Right lobe of liver (tissue), 6 donors: Measurements from ENCODE around the gene CNIH2. TPM values are rescaled to one million over a fixed set of nuclear protein-coding genes. Genes with fewer than 3 reads are reported as not detected.

Source experiments
- ATAC-seq, 4 donors: fragments of 200-7000 bp; cut with Tn5 transposase; one replicate each; pipeline ENCODE4 v1.9.1; 2020; ENCODE audit warnings: mild to moderate bottlenecking in 4 of 4, moderate library complexity in 4 of 4
- DNase-seq, 3 donors: peaks; one replicate each; pipeline ENCODE4 v3.0.0-alpha.2; 2020
- H3K27ac ChIP-seq, 3 donors: fragments of 200-600 bp; one replicate each; pipeline ENCODE4 v1.8.0; 2022
- H3K27me3 ChIP-seq, 2 donors: fragments of 200-600 bp; one replicate each; pipeline ENCODE4 v1.8.0; 2022
- H3K36me3 ChIP-seq, 4 donors: fragments of 200-600 bp; sonication (generic) in 1 of 4; one replicate each; pipeline versions ENCODE4 v1.5.1 to v1.8.0; 2017 to 2022; ENCODE audit warnings: control low read depth in 1 of 4
- H3K4me1 ChIP-seq, 4 donors: fragments of 200-600 bp; sonication (generic) in 1 of 4; one replicate each; pipeline versions ENCODE4 v1.5.1 to v1.8.0; 2017 to 2022; ENCODE audit warnings: control low read depth in 1 of 4
- H3K4me3 ChIP-seq, 3 donors: fragments of 200-600 bp; one replicate each; pipeline ENCODE4 v1.8.0; 2022
- H3K9me3 ChIP-seq, 4 donors: fragments of 200-600 bp; sonication (generic) in 1 of 4; one replicate each; pipeline versions ENCODE4 v1.5.1 to v1.8.0; 2017 to 2022; ENCODE audit warnings: control low read depth in 1 of 4
- POLR2A ChIP-seq: fragments of 450-650 bp; IDR thresholded peaks from one replicate; pipeline ENCODE4 v1.6.1; 2017; ENCODE audit warnings: antibody characterized with exemption, mild to moderate bottlenecking
- WGBS: methylation state at CpG from one replicate; pipeline ENCODE4 v1.1.6; 2018; ENCODE audit warnings: low coverage, low lambda C conversion rate; ENCODE audit not compliant: insufficient coverage; ENCODE audit errors: missing lambda C conversion rate; 5-methylcytosine and 5-hydroxymethylcytosine counted together
- intact Hi-C, 2 donors: fragments of 100-400 bp; cut with DNase I; formaldehyde crosslinking; loops; one replicate each; pipeline versions ENCODE4 v1.11.2 to v1.14.1; 2022
- total RNA-seq, 6 experiments: library from RNA; depleted of rRNA in 2 of 6; stranded (reverse); fragments of >200 nt in 2 of 6; fragmentation: NEBNext Ultra II Directional in 3 of 6; extraction: Animal tissue kit (Norgen Biotek cat#: 25700) in 3 of 6; gene quantifications; one replicate each; pipeline versions ENCODE4 v1.1.0 to v1.2.4, GENCODE V29; 2016 to 2023
- TF ChIP-seq, protein P1 (sequence below), 4 donors: fragments of 200-600 bp in 3 of 4; fragments of 450-650 bp in 1 of 4; IDR thresholded peaks; one replicate each; pipeline versions ENCODE4 v1.5.1 to v1.8.0; 2016 to 2022; ENCODE audit warnings: antibody characterized with exemption in 4 of 4, mild to moderate bottlenecking in 2 of 4
- donor health status: DM: no; HTN: yes; CAD: no.
- donor health status: DM: no; HTN: no; CAD: no.
- donor health status: DM: no; HTN: no; CAD: no.
- donor health status: DM: no; HTN: yes; CAD: no.
- donor health status: DM: no; HTN: yes; CAD: no.

CNIH2 gene
- total RNA-seq, 6 experiments from 2014 or later, result 0.26 to 0.51 TPM; not detected in 4

DNA sequence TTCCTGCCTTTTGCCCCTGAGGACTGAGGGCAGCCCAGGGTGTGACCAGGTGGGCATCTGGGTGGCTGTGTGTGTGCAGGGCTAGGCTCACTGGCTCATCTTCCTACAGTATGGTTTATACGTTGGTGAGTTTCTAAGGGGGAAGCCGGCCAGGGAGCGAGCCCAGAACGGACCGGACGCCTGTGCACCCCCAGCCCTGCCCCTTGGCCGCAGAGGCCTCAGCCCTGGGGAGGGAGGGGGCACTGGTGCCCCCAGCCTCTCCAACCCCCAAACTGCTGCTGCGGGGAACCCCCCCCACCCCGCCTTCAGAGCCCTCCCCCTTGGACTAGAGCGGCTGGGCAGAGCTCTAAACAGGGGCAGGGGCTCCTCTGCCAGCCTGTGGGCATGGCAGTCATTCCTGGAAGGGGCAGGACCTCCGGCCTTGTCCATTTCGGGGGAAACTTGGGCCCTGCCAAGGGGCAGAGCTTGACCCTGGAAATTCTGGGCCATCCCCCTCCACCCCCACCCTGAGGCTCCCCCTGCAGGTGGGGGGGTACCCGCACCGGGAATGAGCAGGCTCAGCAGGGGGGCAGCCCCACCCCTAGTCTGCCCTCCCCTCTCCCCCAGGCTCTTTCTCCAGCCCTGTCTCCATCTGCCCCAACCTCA is 5.6 kb downstream of the CNIH2 start:
- no peak for TF ChIP-seq POLR2A
- TF ChIP-seq, protein P1, sequence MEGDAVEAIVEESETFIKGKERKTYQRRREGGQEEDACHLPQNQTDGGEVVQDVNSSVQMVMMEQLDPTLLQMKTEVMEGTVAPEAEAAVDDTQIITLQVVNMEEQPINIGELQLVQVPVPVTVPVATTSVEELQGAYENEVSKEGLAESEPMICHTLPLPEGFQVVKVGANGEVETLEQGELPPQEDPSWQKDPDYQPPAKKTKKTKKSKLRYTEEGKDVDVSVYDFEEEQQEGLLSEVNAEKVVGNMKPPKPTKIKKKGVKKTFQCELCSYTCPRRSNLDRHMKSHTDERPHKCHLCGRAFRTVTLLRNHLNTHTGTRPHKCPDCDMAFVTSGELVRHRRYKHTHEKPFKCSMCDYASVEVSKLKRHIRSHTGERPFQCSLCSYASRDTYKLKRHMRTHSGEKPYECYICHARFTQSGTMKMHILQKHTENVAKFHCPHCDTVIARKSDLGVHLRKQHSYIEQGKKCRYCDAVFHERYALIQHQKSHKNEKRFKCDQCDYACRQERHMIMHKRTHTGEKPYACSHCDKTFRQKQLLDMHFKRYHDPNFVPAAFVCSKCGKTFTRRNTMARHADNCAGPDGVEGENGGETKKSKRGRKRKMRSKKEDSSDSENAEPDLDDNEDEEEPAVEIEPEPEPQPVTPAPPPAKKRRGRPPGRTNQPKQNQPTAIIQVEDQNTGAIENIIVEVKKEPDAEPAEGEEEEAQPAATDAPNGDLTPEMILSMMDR (IDR thresholded peaks at IDR 0.05), result no peak
- Histone ChIP-seq H3K4me1 (peaks cover 0 to 10% (median 4%) of the 10 kb centered on the region in 4 donors), H3K4me3 (no peak overlapping the region), H3K27ac (no peak overlapping the region), H3K27me3 (no peaks in the 10 kb centered on the region), H3K36me3 (no peaks in the 10 kb centered on the region), H3K9me3 (no peaks in the 10 kb centered on the region)
- WGBS, result no CpG with 5 or more reads among the region's 14 CpGs
- ATAC-seq (no peak), DNase-seq (peak in 1 of 3 donors; percentile 54)
- intact Hi-C loops, result loop anchor here (10.0 kb wide), 1 partner anchor 59 kb away; no protein-coding TSS in a partner anchor

DNA sequence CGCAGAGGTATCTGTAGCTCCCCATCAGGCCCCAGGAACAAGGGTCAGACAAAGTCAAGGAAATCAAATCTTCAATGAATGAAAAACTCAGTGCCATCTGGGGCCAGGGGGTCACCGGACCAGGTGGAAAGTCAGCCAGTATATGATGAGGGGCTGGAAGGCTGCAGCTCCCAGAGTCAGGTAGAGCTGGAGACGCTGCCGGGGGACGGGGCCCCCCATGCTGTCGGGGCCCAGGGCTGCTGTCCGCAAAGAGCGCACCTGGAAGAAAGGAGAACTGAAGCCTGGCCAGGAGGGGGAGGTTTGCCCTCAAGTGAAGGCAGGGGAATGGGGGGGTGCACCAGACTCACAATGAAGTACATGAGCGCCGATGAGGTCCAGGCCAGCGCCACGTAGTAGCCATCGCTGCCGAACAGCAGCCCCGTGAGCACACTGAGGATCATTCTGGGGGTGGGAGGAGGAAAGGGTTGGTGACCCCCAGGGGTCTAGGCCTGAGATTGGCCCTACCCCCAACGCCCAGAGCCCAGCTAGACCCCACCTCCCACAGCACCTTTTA is 6.6 kb downstream of the CNIH2 start:
- H3K27me3 ChIP-seq, result no peaks in the 10 kb centered on the region
- H3K27ac ChIP-seq, result no peak overlapping the region
- TF ChIP-seq POLR2A, result no peak
- peak in 1 of 3 donors; percentile 40 for DNase-seq
- peaks cover 0 to 10% (median 4%) of the 10 kb centered on the region in 4 donors for H3K4me1 ChIP-seq
- no peak for ATAC-seq
- H3K36me3 ChIP-seq, result no peaks in the 10 kb centered on the region
- WGBS, result 89% methylated on average over 10 of the region's 16 CpGs
- intact Hi-C loops, result loop anchor here (10.0 kb wide), 1 partner anchor 60 kb away; no protein-coding TSS in a partner anchor
- no peaks in the 10 kb centered on the region for H3K9me3 ChIP-seq
- no peak overlapping the region for H3K4me3 ChIP-seq

DNA sequence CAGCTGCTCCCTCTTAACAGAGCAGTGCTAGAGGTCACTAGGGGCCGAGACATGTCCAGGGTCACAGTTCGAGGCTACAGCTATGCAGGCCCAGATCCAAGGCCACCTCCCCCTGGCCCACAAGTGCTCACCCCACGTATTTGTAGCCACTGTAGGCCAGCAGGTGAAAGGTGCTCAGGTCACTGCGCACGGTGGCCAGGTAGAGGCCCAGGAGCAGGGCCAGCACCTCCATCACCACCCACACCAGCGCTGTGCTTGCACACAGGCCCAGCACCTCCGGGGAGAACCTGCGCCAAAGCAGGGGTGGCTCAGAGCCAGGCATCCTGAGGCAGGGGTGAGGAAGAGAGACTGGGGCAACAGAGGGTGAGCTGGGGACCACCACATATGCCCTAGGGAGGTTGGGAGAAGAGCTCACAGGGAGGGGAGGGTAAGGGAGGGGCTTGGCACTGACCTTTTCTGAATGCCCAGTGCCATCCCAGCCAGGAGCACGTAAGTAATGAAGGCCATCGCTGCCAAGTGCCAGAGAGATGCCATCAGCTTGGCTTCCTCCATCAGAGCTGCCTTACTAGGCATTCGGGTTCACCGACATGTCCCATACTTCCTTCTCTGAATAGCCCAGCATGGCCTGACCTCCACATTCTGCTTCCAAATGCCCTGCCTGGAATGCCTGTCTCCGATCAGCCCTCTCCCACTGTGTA is 7.4 kb downstream of the CNIH2 start:
- DNase-seq, result peak in 1 of 3 donors; percentile 53
- no peak for TF ChIP-seq POLR2A
- TF ChIP-seq, protein P1 (IDR thresholded peaks at IDR 0.05), result no peak
- no peak for ATAC-seq
- Histone ChIP-seq H3K4me1 (peaks cover 0 to 17% (median 7%) of the 10 kb centered on the region in 4 donors), H3K27ac (no peak overlapping the region), H3K9me3 (no peaks in the 10 kb centered on the region), H3K27me3 (no peaks in the 10 kb centered on the region), H3K36me3 (no peaks in the 10 kb centered on the region), H3K4me3 (no peak overlapping the region)
- WGBS, result 50% methylated on average over 10 of the region's 13 CpGs
- intact Hi-C loops, result loop anchor here (10.0 kb wide), 1 partner anchor 61 kb away; no protein-coding TSS in a partner anchor

DNA sequence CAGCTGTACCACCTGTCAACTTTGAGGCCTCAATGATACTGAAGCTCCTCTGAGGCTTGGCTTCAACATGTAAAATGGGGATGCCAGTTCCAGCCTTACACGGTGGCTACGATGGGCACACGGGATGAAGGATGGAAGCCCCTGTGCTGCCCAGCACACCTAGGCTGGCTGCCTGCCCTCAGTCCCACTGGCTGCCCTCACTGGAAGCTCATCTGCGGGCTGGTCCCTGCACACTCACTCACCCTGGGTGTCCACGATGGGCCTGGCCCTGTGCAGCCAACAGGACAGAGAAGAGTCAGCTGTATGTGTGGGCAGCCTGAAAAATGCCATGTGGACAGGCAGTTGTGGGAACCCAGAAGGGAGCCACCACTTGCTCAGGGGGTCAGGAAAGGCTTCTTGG is 8.7 kb downstream of the CNIH2 start:
- Histone ChIP-seq H3K4me3 (no peak overlapping the region), H3K27me3 (no peaks in the 10 kb centered on the region), H3K36me3 (no peaks in the 10 kb centered on the region), H3K27ac (no peak overlapping the region), H3K9me3 (no peaks in the 10 kb centered on the region), H3K4me1 (peaks cover 0 to 17% (median 7%) of the 10 kb centered on the region in 4 donors)
- WGBS, result no CpG with 5 or more reads among the region's 5 CpGs
- ATAC-seq (no peak), DNase-seq (peak in 1 of 3 donors; percentile 39)
- intact Hi-C loops, result loop anchor here (10.0 kb wide), 1 partner anchor 62 kb away; no protein-coding TSS in a partner anchor
- TF ChIP-seq, protein P1 (IDR thresholded peaks at IDR 0.05), result no peak
